ENCODE data around the gene SLC26A1.

Gene SLC26A1

GRCh38 chr4:971666-972500 lies 21.3 kb downstream of the SLC26A1 start:
- Histone ChIP-seq H3K9ac (ENCODE audit: low read length) (no peak overlapping the region), H4K12ac (ENCODE audit: low read depth, low read length) (no peak overlapping the region), H3K14ac (ENCODE audit: low read length) (no peak overlapping the region), H3K4ac (ENCODE audit: low read depth, low read length) (no peak overlapping the region), H3K9me3 (ENCODE audit: insufficient read depth, low read depth, low read length) (peaks cover 23% of the 10 kb centered on the region), H3K4me1 (ENCODE audit: control insufficient read depth in 1 of 2, insufficient read depth in 2 of 2, low read length in 2 of 2) (peaks cover 9 to 13% of the 10 kb centered on the region in 2 experiments), H4K91ac (ENCODE audit: low read depth, low read length) (no peak overlapping the region), H4K8ac (ENCODE audit: low read depth, low read length) (no peak overlapping the region), H3K27ac (ENCODE audit: low read depth, low read length) (no peak overlapping the region), H3K79me1 (ENCODE audit: low read length) (peaks cover 4% of the 10 kb centered on the region), H3K27me3 (ENCODE audit: insufficient read depth, low read length) (peaks cover 28% of the 10 kb centered on the region), H2BK12ac (ENCODE audit: low read length) (no peak overlapping the region), H2BK120ac (ENCODE audit: insufficient read depth, low read length, poor library complexity) (no peak overlapping the region), H3K36me3 (ENCODE audit: control insufficient read depth in 1 of 2, insufficient read depth in 2 of 2, low read length in 2 of 2) (no peaks in the 10 kb centered on the region), H2AFZ (ENCODE audit: insufficient read depth, low read length, poor library complexity) (no peak overlapping the region), H3K4me2 (ENCODE audit: low read length) (peak overlapping the region; percentile 78), H2BK5ac (ENCODE audit: low read depth, low read length, poor library complexity) (no peak overlapping the region), H3K18ac (ENCODE audit: low read length) (no peak overlapping the region), H3K4me3 (ENCODE audit: low read depth, low read length) (no peak overlapping the region), H2AK5ac (ENCODE audit: low read length) (no peak overlapping the region), H3K23ac (ENCODE audit: low read length) (peak overlapping the region; percentile 1), H3K79me2 (ENCODE audit: control insufficient read depth, insufficient read depth, low read length, poor library complexity) (no peaks in the 10 kb centered on the region)
- no peak for DNase-seq
- no CpG with 5 or more reads among the region's 24 CpGs for WGBS (ENCODE audit: extremely low coverage, insufficient coverage, insufficient read length)

DNA sequence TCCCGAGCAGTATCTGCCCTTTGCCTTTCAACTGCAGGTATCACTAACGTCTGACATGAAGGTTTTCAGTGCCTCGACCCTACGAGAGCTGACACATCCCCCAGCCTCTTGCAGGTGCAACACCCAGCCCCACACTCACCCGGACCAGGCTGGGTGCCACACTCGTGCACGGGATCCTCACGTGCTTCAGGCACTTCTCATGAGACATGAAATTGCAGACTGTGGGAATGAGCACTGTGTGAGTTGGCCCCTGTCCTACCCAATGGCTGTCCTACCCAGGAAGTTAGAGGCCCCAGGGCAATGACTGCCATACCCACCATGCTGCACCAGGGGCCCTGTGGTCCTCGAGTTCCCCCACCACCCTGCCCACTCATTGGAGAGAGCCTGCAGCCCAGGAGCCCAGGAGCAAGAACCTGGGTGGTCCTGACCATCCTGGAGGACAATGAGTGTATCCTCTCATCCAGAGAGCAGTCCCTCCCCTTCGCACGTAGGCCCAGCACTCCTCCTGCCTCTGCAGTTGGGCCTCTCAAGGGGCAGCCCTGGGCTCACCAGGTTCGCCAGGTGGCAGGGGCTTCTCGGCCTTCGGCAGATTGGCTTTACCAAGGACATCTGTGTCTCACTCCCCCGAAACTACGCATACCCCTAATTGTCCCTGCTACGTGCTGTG lies 22.2 kb downstream of the SLC26A1 start:
- Histone ChIP-seq H2AK5ac (ENCODE audit: low read length) (no peak overlapping the region), H4K12ac (ENCODE audit: low read depth, low read length) (no peak overlapping the region)

DNA sequence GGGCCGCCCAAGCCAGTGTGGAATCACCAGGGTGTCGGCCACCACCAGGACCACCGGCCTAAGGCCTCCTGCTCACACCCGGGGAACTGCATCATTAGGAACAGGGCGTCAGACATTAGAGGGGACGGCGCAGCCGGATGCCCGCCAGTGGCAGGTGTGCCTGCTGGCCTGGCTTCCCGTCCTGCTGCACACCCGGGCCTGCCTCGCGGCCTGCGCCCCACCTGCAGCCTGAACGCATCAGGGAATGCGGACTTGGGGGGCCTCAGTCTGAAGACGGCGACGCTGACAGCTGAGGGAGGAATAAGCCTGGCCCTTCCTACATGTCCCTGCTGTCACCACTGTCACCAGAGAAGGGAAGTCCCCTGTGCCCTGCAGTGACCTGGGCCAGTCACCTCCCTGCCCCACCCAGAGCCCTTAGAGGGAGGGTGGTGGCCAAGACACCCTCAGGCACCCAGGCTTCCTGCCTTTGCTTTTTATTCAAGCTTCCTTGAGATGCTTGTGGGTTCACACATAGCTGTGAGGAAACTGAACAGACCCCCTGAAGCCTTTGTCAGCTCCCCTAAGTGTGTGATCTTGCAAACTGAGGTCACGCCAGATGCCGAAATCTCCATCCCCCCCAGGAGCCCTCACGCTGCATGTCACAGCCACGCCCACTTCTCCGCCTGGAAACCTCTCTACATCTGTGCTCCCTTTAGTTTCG lies 23.0 kb downstream of the SLC26A1 start:
- H2AFZ ChIP-seq (ENCODE audit: insufficient read depth, low read length, poor library complexity), result no peak overlapping the region
- H3K4ac ChIP-seq (ENCODE audit: low read depth, low read length), result no peak overlapping the region
- peaks cover 4% of the 10 kb centered on the region for H3K79me1 ChIP-seq (ENCODE audit: low read length)
- no peak overlapping the region for H3K4me2 ChIP-seq (ENCODE audit: low read length)
- no peak overlapping the region for H3K4me3 ChIP-seq (ENCODE audit: low read depth, low read length)
- H3K27ac ChIP-seq (ENCODE audit: low read depth, low read length), result no peak overlapping the region
- H3K18ac ChIP-seq (ENCODE audit: low read length), result no peak overlapping the region
- no peak overlapping the region for H4K8ac ChIP-seq (ENCODE audit: low read depth, low read length)
- H3K14ac ChIP-seq (ENCODE audit: low read length), result no peak overlapping the region
- H3K4me1 ChIP-seq (ENCODE audit: control insufficient read depth in 1 of 2, insufficient read depth in 2 of 2, low read length in 2 of 2), result peaks cover 9 to 13% of the 10 kb centered on the region in 2 experiments
- no peak overlapping the region for H4K91ac ChIP-seq (ENCODE audit: low read depth, low read length)
- H3K27me3 ChIP-seq (ENCODE audit: insufficient read depth, low read length), result peaks cover 28% of the 10 kb centered on the region
- no peak overlapping the region for H2BK5ac ChIP-seq (ENCODE audit: low read depth, low read length, poor library complexity)
- no peaks in the 10 kb centered on the region for H3K79me2 ChIP-seq (ENCODE audit: control insufficient read depth, insufficient read depth, low read length, poor library complexity)
- no peak overlapping the region for H3K9ac ChIP-seq (ENCODE audit: low read length)
- no peak for DNase-seq
- peaks cover 5 to 6% of the 10 kb centered on the region in 2 experiments for H3K36me3 ChIP-seq (ENCODE audit: control insufficient read depth in 1 of 2, insufficient read depth in 2 of 2, low read length in 2 of 2)
- WGBS (ENCODE audit: extremely low coverage, insufficient coverage, insufficient read length), result no CpG with 5 or more reads among the region's 25 CpGs
- H2BK120ac ChIP-seq (ENCODE audit: insufficient read depth, low read length, poor library complexity), result no peak overlapping the region
- no peak overlapping the region for H3K23ac ChIP-seq (ENCODE audit: low read length)
- H3K9me3 ChIP-seq (ENCODE audit: insufficient read depth, low read depth, low read length), result peaks cover 21% of the 10 kb centered on the region
- no peak overlapping the region for H4K12ac ChIP-seq (ENCODE audit: low read depth, low read length)
- H2BK12ac ChIP-seq (ENCODE audit: low read length), result no peak overlapping the region
- no peak overlapping the region for H2AK5ac ChIP-seq (ENCODE audit: low read length)

More for the DNA sequence above, 22.2 kb downstream of the SLC26A1 start:
- Histone ChIP-seq H2BK5ac (ENCODE audit: low read depth, low read length, poor library complexity) (no peak overlapping the region), H4K91ac (ENCODE audit: low read depth, low read length) (no peak overlapping the region), H3K23ac (ENCODE audit: low read length) (no peak overlapping the region), H3K79me2 (ENCODE audit: control insufficient read depth, insufficient read depth, low read length, poor library complexity) (no peaks in the 10 kb centered on the region), H3K79me1 (ENCODE audit: low read length) (peaks cover 4% of the 10 kb centered on the region), H3K4me2 (ENCODE audit: low read length) (no peak overlapping the region), H3K4ac (ENCODE audit: low read depth, low read length) (no peak overlapping the region), H3K14ac (ENCODE audit: low read length) (no peak overlapping the region), H2BK120ac (ENCODE audit: insufficient read depth, low read length, poor library complexity) (no peak overlapping the region), H3K4me3 (ENCODE audit: low read depth, low read length) (no peak overlapping the region), H4K8ac (ENCODE audit: low read depth, low read length) (no peak overlapping the region), H3K18ac (ENCODE audit: low read length) (no peak overlapping the region), H3K9ac (ENCODE audit: low read length) (no peak overlapping the region), H2BK12ac (ENCODE audit: low read length) (no peak overlapping the region), H3K9me3 (ENCODE audit: insufficient read depth, low read depth, low read length) (peaks cover 23% of the 10 kb centered on the region), H3K4me1 (ENCODE audit: control insufficient read depth in 1 of 2, insufficient read depth in 2 of 2, low read length in 2 of 2) (peaks cover 9 to 13% of the 10 kb centered on the region in 2 experiments), H2AFZ (ENCODE audit: insufficient read depth, low read length, poor library complexity) (no peak overlapping the region), H3K36me3 (ENCODE audit: control insufficient read depth in 1 of 2, insufficient read depth in 2 of 2, low read length in 2 of 2) (peaks cover 3 to 6% of the 10 kb centered on the region in 2 experiments), H3K27me3 (ENCODE audit: insufficient read depth, low read length) (peaks cover 28% of the 10 kb centered on the region), H3K27ac (ENCODE audit: low read depth, low read length) (no peak overlapping the region)
- WGBS (ENCODE audit: extremely low coverage, insufficient coverage, insufficient read length), result no CpG with 5 or more reads among the region's 17 CpGs
- DNase-seq, result no peak

- peaks cover 8% of the 10 kb centered on the region for H3K9me3 ChIP-seq (ENCODE audit: insufficient read depth, low read depth, low read length)
- no peak overlapping the region for H2BK5ac ChIP-seq (ENCODE audit: low read depth, low read length, poor library complexity)
Measured at GRCh38 chr4:968621-969394, 24.4 kb downstream of the SLC26A1 start.

More at GRCh38 chr4:968621-969394, 24.4 kb downstream of the SLC26A1 start:
- no peak overlapping the region for H2BK12ac ChIP-seq (ENCODE audit: low read length)
- H3K4me1 ChIP-seq (ENCODE audit: control insufficient read depth in 1 of 2, insufficient read depth in 2 of 2, low read length in 2 of 2), result peaks cover 8 to 13% of the 10 kb centered on the region in 2 experiments
- no peak overlapping the region for H4K12ac ChIP-seq (ENCODE audit: low read depth, low read length)
- no peak overlapping the region for H2AK5ac ChIP-seq (ENCODE audit: low read length)
- H3K4me2 ChIP-seq (ENCODE audit: low read length), result no peak overlapping the region
- H2BK120ac ChIP-seq (ENCODE audit: insufficient read depth, low read length, poor library complexity), result no peak overlapping the region
- no peak for DNase-seq
- no peaks in the 10 kb centered on the region for H3K79me2 ChIP-seq (ENCODE audit: control insufficient read depth, insufficient read depth, low read length, poor library complexity)
- H3K4me3 ChIP-seq (ENCODE audit: low read depth, low read length), result no peak overlapping the region
- no peak overlapping the region for H4K8ac ChIP-seq (ENCODE audit: low read depth, low read length)
- H3K36me3 ChIP-seq (ENCODE audit: control insufficient read depth in 1 of 2, insufficient read depth in 2 of 2, low read length in 2 of 2), result peaks cover 6 to 11% of the 10 kb centered on the region in 2 experiments
- peaks cover 4% of the 10 kb centered on the region for H3K79me1 ChIP-seq (ENCODE audit: low read length)
- WGBS (ENCODE audit: extremely low coverage, insufficient coverage, insufficient read length), result no CpG with 5 or more reads among the region's 23 CpGs
- no peak overlapping the region for H3K18ac ChIP-seq (ENCODE audit: low read length)
- no peak overlapping the region for H3K4ac ChIP-seq (ENCODE audit: low read depth, low read length)
- H3K9ac ChIP-seq (ENCODE audit: low read length), result no peak overlapping the region
- H4K91ac ChIP-seq (ENCODE audit: low read depth, low read length), result no peak overlapping the region
- H3K23ac ChIP-seq (ENCODE audit: low read length), result no peak overlapping the region
- H3K14ac ChIP-seq (ENCODE audit: low read length), result no peak overlapping the region
- no peak overlapping the region for H2AFZ ChIP-seq (ENCODE audit: insufficient read depth, low read length, poor library complexity)
- no peak overlapping the region for H3K27ac ChIP-seq (ENCODE audit: low read depth, low read length)
- H3K27me3 ChIP-seq (ENCODE audit: insufficient read depth, low read length), result peaks cover 25% of the 10 kb centered on the region
